DND-41 (cell line): ENCODE measurements around the gene KATNIP.
"Not testable (repeated sequence)": the region's sequence is repeated elsewhere in the genome, so short reads cannot be mapped to it uniquely, and the experiment has no call there.

Experiments
- CTCF ChIP-seq: IDR thresholded peaks from 2 replicates; pipeline ENCODE4 v1.5.1; 2012; ENCODE audit warnings: borderline replicate concordance, low read length, moderate library complexity, mild to moderate bottlenecking; ENCODE audit not compliant: poor library complexity, severe bottlenecking; ENCODE audit errors: extremely low read depth
- EZH2 ChIP-seq: IDR thresholded peaks from 3 replicates; pipeline ENCODE4 v1.6.1; 2012; ENCODE audit warnings: borderline replicate concordance, low read depth, mild to moderate bottlenecking, moderate library complexity, low read length, inconsistent platforms; ENCODE audit not compliant: severe bottlenecking

GRCh38 chr16:27570986-27571385 lies 21.0 kb downstream of the KATNIP start:
- TF ChIP-seq EZH2, CTCF: not testable (repeated sequence)
